WTC11 (cell line): Measurements from ENCODE around the gene JAKMIP3.

ENCODE experiments used
- AFF4 ChIP-seq: sonication (generic); formaldehyde crosslinking; IDR thresholded peaks from 2 replicates; pipeline ENCODE4 v1.8.1; 2023; ENCODE audit warnings: mild to moderate bottlenecking, missing genetic modification reagents, borderline replicate concordance
- CREB1 ChIP-seq: sonication (generic); formaldehyde crosslinking; IDR thresholded peaks from 2 replicates; pipeline ENCODE4 v1.8.0; 2023; ENCODE audit warnings: mild to moderate bottlenecking, missing genetic modification reagents
- CTCF ChIP-seq: fragments of 200-600 bp; IDR thresholded peaks from 2 replicates; pipeline ENCODE4 v1.8.0; 2022; ENCODE audit warnings: antibody characterized with exemption
- USF2 ChIP-seq: sonication (generic); formaldehyde crosslinking; IDR thresholded peaks from 2 replicates; pipeline ENCODE4 v1.8.1; 2023; ENCODE audit warnings: mild to moderate bottlenecking, missing genetic modification reagents, moderate library complexity
- ZNF138 ChIP-seq: sonication (generic); formaldehyde crosslinking; conservative IDR thresholded peaks from 2 replicates; pipeline ENCODE4 v1.8.1; 2022; ENCODE audit warnings: mild to moderate bottlenecking, moderate library complexity, missing genetic modification reagents

- no peak for TF ChIP-seq CTCF
- TF ChIP-seq USF2 (CRISPR knock-in tag) = no peak
- no peak for TF ChIP-seq ZNF138 (CRISPR knock-in tag)
- no peak for TF ChIP-seq CREB1
- no peak for TF ChIP-seq AFF4 (CRISPR knock-in tag)
Observed at GRCh38 chr10:132102071-132102716, 36.4 kb downstream of the JAKMIP3 start.
